AG04450 (cell line): ENCODE results near the gene KLHDC4. TPM values are rescaled to one million over a fixed set of nuclear protein-coding genes. Genes with fewer than 3 reads are reported as not detected.
"Not testable (repeated sequence)": the region's sequence is repeated elsewhere in the genome, so short reads cannot be mapped to it uniquely, and the experiment has no call there.

Source experiments
- CTCF ChIA-PET: fragments of 300-600, 350-600 bp; formaldehyde crosslinking; extraction: SDS; loops from one replicate; lab custom pipeline; 2022; ENCODE audit warnings: antibody characterized with exemption, inconsistent platforms; lab: Charles Lee
- POLR2A ChIA-PET: fragments of 350-600 bp; formaldehyde crosslinking; extraction: SDS; loops from one replicate; lab custom pipeline; 2021; ENCODE audit warnings: antibody characterized with exemption, inconsistent platforms; lab: Yijun Ruan, JAX
- DNase-seq: peaks from one replicate; pipeline ENCODE4 v3.0.0-alpha.2; 2011; ENCODE audit warnings: low read depth, low spot score
- H3K27ac ChIP-seq: one replicate; pipeline ENCODE4 v1.5.1; 2012; ENCODE audit warnings: low read depth, low read length, control low read depth
- H3K27me3 ChIP-seq: one replicate; pipeline ENCODE4 v1.6.0; 2012; ENCODE audit warnings: low read length; ENCODE audit not compliant: control insufficient read depth, insufficient read depth
- H3K4me3 ChIP-seq: 2 replicates; pipeline ENCODE4 v1.5.1; 2011; ENCODE audit warnings: mild to moderate bottlenecking, low read depth, low read length, control low read depth
- H3K9me3 ChIP-seq: 2 replicates; pipeline ENCODE4 v1.5.1; 2012; ENCODE audit warnings: low read length; ENCODE audit not compliant: control insufficient read depth, insufficient read depth
- polyA plus RNA-seq: library from polyadenylated mRNA; depleted of rRNA; stranded (reverse); fragments of >200 nt; gene quantifications from 2 replicates; pipeline ENCODE4 v1.2.3, GENCODE V29; 2011
- TF ChIP-seq, protein P1 (sequence below): IDR thresholded peaks from 2 replicates; pipeline ENCODE4 v1.5.1; 2011; ENCODE audit warnings: low read depth, low read length, control low read depth, inconsistent platforms

KLHDC4 gene
- polyA plus RNA-seq, 1 experiment = 9.9 TPM

DNA sequence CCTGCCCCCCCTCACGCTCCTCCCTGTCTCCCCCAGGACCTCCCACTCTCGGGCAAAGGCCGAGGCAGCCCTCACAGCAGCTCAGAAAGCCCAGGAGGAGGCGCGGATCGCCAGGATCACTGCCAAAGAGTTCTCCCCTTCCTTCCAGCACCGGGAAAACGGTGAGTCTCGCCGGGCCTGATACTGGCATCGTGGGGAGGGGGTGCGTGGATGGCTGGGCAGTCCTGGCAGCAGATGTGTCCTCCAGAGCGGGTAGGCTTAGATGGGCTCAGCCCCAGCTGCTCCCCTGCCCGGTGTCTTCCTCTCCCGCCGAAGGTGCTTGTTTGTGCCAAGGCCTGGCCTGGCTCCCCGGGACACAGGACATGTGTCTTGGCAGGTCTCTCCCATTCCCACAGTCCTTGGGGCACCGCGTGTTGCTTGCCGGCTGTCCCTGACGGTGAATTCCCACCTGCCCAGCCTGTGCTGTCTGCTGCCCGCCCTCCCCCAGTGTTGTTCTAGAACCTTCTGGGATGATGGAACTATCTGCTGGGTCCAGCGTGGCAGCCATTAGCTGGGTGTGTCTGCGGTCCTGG lies 81.6 kb downstream of the KLHDC4 start:
- H3K9me3 ChIP-seq = no peaks in the 10 kb centered on the region; the same call in 1 of the 2 replicates
- TF ChIP-seq, protein P1, sequence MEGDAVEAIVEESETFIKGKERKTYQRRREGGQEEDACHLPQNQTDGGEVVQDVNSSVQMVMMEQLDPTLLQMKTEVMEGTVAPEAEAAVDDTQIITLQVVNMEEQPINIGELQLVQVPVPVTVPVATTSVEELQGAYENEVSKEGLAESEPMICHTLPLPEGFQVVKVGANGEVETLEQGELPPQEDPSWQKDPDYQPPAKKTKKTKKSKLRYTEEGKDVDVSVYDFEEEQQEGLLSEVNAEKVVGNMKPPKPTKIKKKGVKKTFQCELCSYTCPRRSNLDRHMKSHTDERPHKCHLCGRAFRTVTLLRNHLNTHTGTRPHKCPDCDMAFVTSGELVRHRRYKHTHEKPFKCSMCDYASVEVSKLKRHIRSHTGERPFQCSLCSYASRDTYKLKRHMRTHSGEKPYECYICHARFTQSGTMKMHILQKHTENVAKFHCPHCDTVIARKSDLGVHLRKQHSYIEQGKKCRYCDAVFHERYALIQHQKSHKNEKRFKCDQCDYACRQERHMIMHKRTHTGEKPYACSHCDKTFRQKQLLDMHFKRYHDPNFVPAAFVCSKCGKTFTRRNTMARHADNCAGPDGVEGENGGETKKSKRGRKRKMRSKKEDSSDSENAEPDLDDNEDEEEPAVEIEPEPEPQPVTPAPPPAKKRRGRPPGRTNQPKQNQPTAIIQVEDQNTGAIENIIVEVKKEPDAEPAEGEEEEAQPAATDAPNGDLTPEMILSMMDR = no peak
- POLR2A ChIA-PET = interaction anchor here (0.5 kb wide), 1 partner anchor 76 kb away, joined by 6 read pairs; no protein-coding TSS in a partner anchor
- H3K27ac ChIP-seq = no peak overlapping the region
- peaks cover 27% of the 10 kb centered on the region for H3K27me3 ChIP-seq
- CTCF ChIA-PET = no interaction called here
- no peak for DNase-seq
- no peak overlapping the region for H3K4me3 ChIP-seq

- ChIA-PET CTCF (no interaction called here), POLR2A (no interaction called here)
- TF ChIP-seq, protein P1 = no peak
- H3K27me3 ChIP-seq = peaks cover 22% of the 10 kb centered on the region
- no peaks in the 10 kb centered on the region; the same call in 1 of the 2 replicates for H3K9me3 ChIP-seq
- DNase-seq = no peak
- no peak overlapping the region for H3K27ac ChIP-seq
- no peak overlapping the region for H3K4me3 ChIP-seq
Measured at GRCh38 chr16:87682852-87683399, 82.9 kb downstream of the KLHDC4 start.

- TF ChIP-seq, protein P1 = peak; percentile 45
- Histone ChIP-seq H3K27ac (peak overlapping the region; percentile 47), H3K9me3 (no peaks in the 10 kb centered on the region; the same call in 1 of the 2 replicates), H3K4me3 (no peak overlapping the region), H3K27me3 (peaks cover 25% of the 10 kb centered on the region)
- CTCF ChIA-PET = interaction anchor here (1.0 kb wide), 1 partner anchor 46 kb away, joined by 4 read pairs; no protein-coding TSS in a partner anchor
- peak; percentile 48 for DNase-seq
- POLR2A ChIA-PET = interaction anchor here (0.7 kb wide), 1 partner anchor 784 kb away, joined by 4 read pairs; no protein-coding TSS in a partner anchor
Measured at GRCh38 chr16:87681981-87682570, 83.7 kb downstream of the KLHDC4 start.

DNA sequence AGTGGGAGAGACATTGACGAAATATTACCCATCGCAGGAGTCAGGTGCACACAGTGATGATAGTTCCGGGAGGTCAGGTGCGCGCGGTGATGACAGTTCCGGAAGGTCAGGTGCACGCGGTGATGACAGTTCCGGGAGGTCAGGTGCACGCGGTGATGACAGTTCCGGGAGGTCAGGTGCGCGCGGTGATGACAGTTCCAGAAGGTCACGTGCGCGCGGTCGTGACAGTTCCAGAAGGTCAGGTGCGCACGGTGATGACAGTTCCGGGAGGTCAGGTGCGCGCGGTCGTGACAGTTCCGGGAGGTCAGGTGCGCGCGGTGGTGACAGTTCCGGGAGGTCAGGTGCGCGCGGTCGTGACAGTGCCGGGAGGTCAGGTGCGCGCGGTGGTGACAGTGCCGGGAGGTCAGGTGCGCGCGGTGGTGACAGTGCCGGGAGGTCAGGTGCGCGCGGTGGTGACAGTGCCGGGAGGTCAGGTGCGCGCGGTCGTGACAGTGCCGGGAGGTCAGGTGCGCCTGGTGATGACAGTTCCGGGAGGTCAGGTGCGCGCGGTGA lies 84.7 kb downstream of the KLHDC4 start:
- not testable (repeated sequence) for H3K4me3 ChIP-seq, H3K9me3 ChIP-seq, DNase-seq, H3K27ac ChIP-seq
- ChIA-PET POLR2A (interaction anchor here (0.7 kb wide), 1 partner anchor 783 kb away, joined by 4 read pairs; no protein-coding TSS in a partner anchor), CTCF (interaction anchor here (1.0 kb wide), 1 partner anchor 45 kb away, joined by 4 read pairs; no protein-coding TSS in a partner anchor)
- H3K27me3 ChIP-seq = peaks cover 19% of the 10 kb centered on the region

- no peak for DNase-seq
- TF ChIP-seq, protein P1 = no peak
- H3K27me3 ChIP-seq = peaks cover 12% of the 10 kb centered on the region
- no peaks in the 10 kb centered on the region; the same call in 1 of the 2 replicates for H3K9me3 ChIP-seq
- CTCF ChIA-PET = no interaction called here
- H3K4me3 ChIP-seq = no peak overlapping the region
- no peak overlapping the region for H3K27ac ChIP-seq
- POLR2A ChIA-PET = no interaction called here
Measured at GRCh38 chr16:87680272-87680644, 85.5 kb downstream of the KLHDC4 start.
